K562 (cell line): ENCODE results near the gene NBEA. TPM values are rescaled to one million over a fixed set of nuclear protein-coding genes. Genes with fewer than 3 reads are reported as not detected.

Source experiments
- ATAC-seq: fragments of 200-7000 bp; cut with Tn5 transposase; 3 replicates; pipeline ENCODE4 v1.9.1; 2020; ENCODE audit warnings: moderate library complexity
- BruUV-seq: library from RNA; stranded (reverse); fragments of 400-500 nt; replicated peaks from 2 replicates; lab custom pipeline; 2021; lab: Mats Ljungman, UMichigan
- CTCF ChIA-PET: fragments of 300-600 bp; formaldehyde crosslinking; extraction: SDS; loops from one replicate; lab custom pipeline; 2021; ENCODE audit warnings: low intra/inter-chr PET ratio; lab: Yijun Ruan, JAX
- POLR2A ChIA-PET: fragments of 300-600, 350-650 bp; sonication (Branson Sonifier 250); formaldehyde crosslinking; extraction: SDS; loops from one replicate; lab custom pipeline; 2021; ENCODE audit warnings: antibody characterized with exemption, inconsistent platforms; lab: Yijun Ruan, JAX
- DNase-seq, 4 experiments: peaks; one replicate each; pipeline versions ENCODE4 v3.0.0 to v3.0.0-alpha.2; 2011 to 2018; ENCODE audit warnings: low spot score in 3 of 4, mixed read lengths in 3 of 4; ENCODE audit errors: extremely low read depth in 1 of 4
- FAIRE-seq: peaks from 2 replicates; lab custom pipeline; 2011; peaks lifted over from hg19 to GRCh38; lab: Jason Lieb, UNC
- H2AFZ ChIP-seq: 2 replicates; pipeline ENCODE4 v1.6.0; 2011; ENCODE audit warnings: low read depth, low read length, control low read depth, inconsistent platforms
- H3K27ac ChIP-seq: fragments of 200-600 bp; 3 replicates; pipeline ENCODE4 v1.8.0; 2011; ENCODE audit warnings: low read depth, mild to moderate bottlenecking, control low read depth, inconsistent platforms, low read length, moderate library complexity, mixed read lengths; ENCODE audit errors: extremely low read depth
- H3K27me3 ChIP-seq, 2 experiments: fragments of 300-600 bp in 1 of 2; 2 replicates in 1 of 2; 3 replicates in 1 of 2; pipeline versions ENCODE4 v1.6.0 to v1.8.0; 2011; ENCODE audit warnings: inconsistent platforms in 2 of 2, low read length in 2 of 2, mild to moderate bottlenecking in 1 of 2, mixed read lengths in 1 of 2, moderate library complexity in 1 of 2; ENCODE audit not compliant: control insufficient read depth in 2 of 2, insufficient read depth in 2 of 2
- H3K36me3 ChIP-seq: fragments of 300-600 bp; 3 replicates; pipeline ENCODE4 v1.8.0; 2011; ENCODE audit warnings: mild to moderate bottlenecking, low read length, inconsistent platforms; ENCODE audit not compliant: control insufficient read depth, insufficient read depth
- H3K4me1 ChIP-seq, 2 experiments: fragments of 200-600 bp in 1 of 2; replicated peaks in 1 of 2; 2 replicates in 1 of 2; 3 replicates in 1 of 2; pipeline versions ENCODE4 v1.5.1 to v1.8.0; 2011; ENCODE audit warnings: inconsistent platforms in 2 of 2, low read length in 2 of 2, mild to moderate bottlenecking in 1 of 2, mixed read lengths in 1 of 2, moderate library complexity in 1 of 2; ENCODE audit not compliant: control insufficient read depth in 2 of 2, insufficient read depth in 2 of 2
- H3K4me2 ChIP-seq: 2 replicates; pipeline ENCODE4 v1.6.1; 2011; ENCODE audit warnings: low read length, control low read depth, inconsistent platforms, mixed read lengths; ENCODE audit not compliant: insufficient read depth
- H3K4me3 ChIP-seq: fragments of 200-600 bp; sonication (generic), shearing (Covaris generic); 2 replicates; pipeline ENCODE4 v1.5.1; 2016; ENCODE audit warnings: control low read depth, inconsistent platforms
- H3K79me2 ChIP-seq: fragments of 200-600 bp; 3 replicates; pipeline ENCODE4 v1.8.0; 2011; ENCODE audit warnings: low read length, inconsistent platforms; ENCODE audit not compliant: control insufficient read depth, insufficient read depth
- H3K9ac ChIP-seq, 2 experiments: 2 replicates each; pipeline versions ENCODE4 v1.6.0 to v1.6.1; 2011; ENCODE audit warnings: low read depth in 2 of 2, low read length in 2 of 2, control low read depth in 1 of 2, inconsistent platforms in 1 of 2, mild to moderate bottlenecking in 1 of 2, mixed read lengths in 1 of 2; ENCODE audit not compliant: insufficient read depth in 1 of 2
- H3K9me1 ChIP-seq: one replicate; pipeline ENCODE4 v1.6.0; 2011; ENCODE audit warnings: inconsistent platforms, mild to moderate bottlenecking, low read length, moderate library complexity; ENCODE audit not compliant: control insufficient read depth, insufficient read depth
- H3K9me3 ChIP-seq: replicated peaks from 2 replicates; pipeline ENCODE4 v1.5.1; 2011; ENCODE audit warnings: low read depth, low read length, inconsistent platforms; ENCODE audit not compliant: control insufficient read depth, insufficient read depth
- H4K20me1 ChIP-seq: replicated peaks from 2 replicates; pipeline ENCODE4 v1.6.1; 2011; ENCODE audit warnings: low read length, inconsistent platforms, mixed read lengths; ENCODE audit not compliant: control insufficient read depth, insufficient read depth
- ARID4B ChIP-seq: sonication (generic); formaldehyde crosslinking; IDR thresholded peaks from 2 replicates; pipeline ENCODE4 v1.8.0; 2022; ENCODE audit warnings: mild to moderate bottlenecking, missing genetic modification reagents
- CBX3 ChIP-seq, 2 experiments: IDR thresholded peaks; 1 replicate in 1 of 2; 2 replicates in 1 of 2; pipeline ENCODE4 v1.6.1; 2012; ENCODE audit warnings: inconsistent platforms in 2 of 2, low read length in 2 of 2, borderline replicate concordance in 1 of 2, control low read depth in 1 of 2
- CHD1 ChIP-seq: fragments of 200-600 bp; sonication (generic); IDR thresholded peaks from one replicate; pipeline ENCODE4 v1.6.1; 2012; ENCODE audit warnings: mild to moderate bottlenecking, moderate library complexity, low read length, inconsistent platforms
- CTCF ChIP-seq, 3 experiments: IDR thresholded peaks in 2 of 3; conservative IDR thresholded peaks in 1 of 3; 2 replicates each; pipeline ENCODE4 v1.5.1; 2011 to 2012; ENCODE audit warnings: low read length in 3 of 3, mild to moderate bottlenecking in 3 of 3, control low read depth in 2 of 3, improper control_type of control experiment in 1 of 3, inconsistent platforms in 1 of 3, low read depth in 1 of 3, mixed read lengths in 1 of 3, moderate library complexity in 1 of 3; ENCODE audit not compliant: insufficient read depth in 2 of 3
- E2F1 ChIP-seq: sonication (generic); formaldehyde crosslinking; IDR thresholded peaks from 2 replicates; pipeline ENCODE4 v1.8.1; 2023; ENCODE audit warnings: mild to moderate bottlenecking, missing genetic modification reagents, moderate library complexity
- MEIS2 ChIP-seq: fragments of 450-650 bp; IDR thresholded peaks from 2 replicates; pipeline ENCODE4 v1.6.1; 2014; ENCODE audit warnings: mild to moderate bottlenecking; ENCODE audit not compliant: partially characterized antibody
- PHB ChIP-seq: fragments of 250-450 bp; sonication (Bioruptor Pico); IDR thresholded peaks from 2 replicates; pipeline ENCODE4 v1.5.0; 2021
- TCFL5 ChIP-seq: fragments of 250-450 bp; sonication (Bioruptor Pico); conservative IDR thresholded peaks from 2 replicates; pipeline ENCODE4 v1.6.1; 2021; ENCODE audit warnings: mild to moderate bottlenecking, moderate library complexity, matching md5 sums
- TEAD1 ChIP-seq, 2 experiments: fragments of 450-650 bp in 1 of 2; sonication (generic) in 1 of 2; formaldehyde crosslinking; IDR thresholded peaks; 2 replicates each; pipeline versions ENCODE4 v1.4.0 to v1.8.0; 2020 to 2022; ENCODE audit warnings: mild to moderate bottlenecking in 2 of 2, missing genetic modification reagents in 1 of 2
- ZBTB49 ChIP-seq: sonication (generic); formaldehyde crosslinking; IDR thresholded peaks from 2 replicates; pipeline ENCODE4 v1.8.0; 2022; ENCODE audit warnings: missing genetic modification reagents, mild to moderate bottlenecking, borderline replicate concordance
- ZNF224 ChIP-seq: sonication (generic); formaldehyde crosslinking; IDR thresholded peaks from 2 replicates; pipeline ENCODE4 v1.8.0; 2022; ENCODE audit warnings: mild to moderate bottlenecking, missing genetic modification reagents
- ZNF707 ChIP-seq: fragments of 250-450 bp; sonication (Bioruptor Pico); conservative IDR thresholded peaks from 2 replicates; pipeline ENCODE4 v1.8.0; 2022; ENCODE audit warnings: inconsistent platforms, mild to moderate bottlenecking, moderate library complexity
- WGBS: fragments of 100-300 bp; shearing (Covaris generic); methylation state at CpG from one replicate; pipeline ENCODE4 v1.1.6; 2016; ENCODE audit warnings: low coverage, mixed read lengths; ENCODE audit not compliant: insufficient coverage; ENCODE audit errors: missing lambda C conversion rate; 5-methylcytosine and 5-hydroxymethylcytosine counted together
- in situ Hi-C: fragments of 300-500 bp; cut with MboI; formaldehyde crosslinking; loops from 4 replicates; pipeline ENCODE4 v1.15.0; 2018; ENCODE audit warnings: inconsistent platforms, mixed read lengths
- intact Hi-C: fragments of 100-400 bp; cut with micrococcal nuclease; formaldehyde crosslinking; loops from 2 replicates; pipeline ENCODE4 v1.14.2; 2022
- polyA plus RNA-seq, 8 experiments: library from polyadenylated mRNA; depleted of rRNA in 4 of 8; stranded (reverse) in 5 of 8; unstranded in 3 of 8; fragments of >200 nt; fragmentation: Nextera tagmentation in 2 of 8; fragmentation: Illumina TruSeq in 1 of 8; extraction: Ambion mirVana in 2 of 8; extraction: Trizol in 1 of 8; gene quantifications; 2 replicates each; pipeline versions ENCODE4 v1.2.1 to v1.2.3, GENCODE V29; 2011 to 2014; ENCODE audit warnings: inconsistent platforms in 1 of 8, missing spikeins in 1 of 8
- total RNA-seq, 7 experiments: library from RNA; depleted of rRNA in 6 of 7; stranded (reverse); fragments of >200 nt in 6 of 7; fragmentation: Illumina TruSeq in 2 of 7; extraction: Trizol in 2 of 7; gene quantifications; 2 replicates each; pipeline versions ENCODE4 v1.2.1 to v1.2.3, GENCODE V29; 2011 to 2021; ENCODE audit warnings: low replicate concordance in 1 of 7

Gene NBEA
- total and polyA plus RNA-seq, 9 of the 15 experiments (the other 6 are each of a cell fraction or from before 2014, with no cell fraction given): 0.03 to 0.94 (median 0.05) TPM; not detected in 2

GRCh38 chr13:35347679-35348205 is 405.7 kb downstream of the NBEA start:
- ATAC-seq: no peak
- H3K4me2 ChIP-seq: no peak overlapping the region
- H4K20me1 ChIP-seq: no peaks in the 10 kb centered on the region
- in situ Hi-C loops: no loop called here
- H3K9me3 ChIP-seq: no peaks in the 10 kb centered on the region
- no peak overlapping the region for H3K27ac ChIP-seq
- intact Hi-C loops: no loop called here
- no peak for FAIRE-seq
- no TSS peak for BruUV-seq
- WGBS: 0% methylated on average over 1 of the region's 1 CpG
- CTCF ChIA-PET: no interaction called here
- no peak for DNase-seq
- H3K27me3 ChIP-seq: no peaks in the 10 kb centered on the region
- H3K4me1 ChIP-seq: no peaks in the 10 kb centered on the region
- H3K79me2 ChIP-seq: no peaks in the 10 kb centered on the region
- TF ChIP-seq E2F1 (CRISPR knock-in tag) (no peak), CHD1 (no peak), TCFL5 (CRISPR knock-in tag) (no peak), ZNF707 (CRISPR knock-in tag) (no peak), ZBTB49 (CRISPR knock-in tag) (no peak), CBX3 (IDR thresholded peaks at IDR 0.05; ENCODE audit: borderline replicate concordance in 1 of 2, low read length in 2 of 2) (no peak), PHB (CRISPR knock-in tag) (no peak), ARID4B (CRISPR knock-in tag) (no peak), ZNF224 (CRISPR knock-in tag) (no peak), TEAD1 (CRISPR knock-in tag; IDR thresholded peaks at IDR 0.05) (no peak), MEIS2 (no peak), CTCF (IDR thresholded peaks at IDR 0.05 in 2 of 3, conservative IDR thresholded peaks at IDR 0.05 in 1 of 3; ENCODE audit: insufficient read depth in 2 of 3, low read depth in 1 of 3, low read length in 3 of 3) (no peak)
- TF ChIP-seq, all 486 proteins: peak for 0
- no peak overlapping the region for H3K9ac ChIP-seq
- POLR2A ChIA-PET: no interaction called here
- no peak overlapping the region for H3K4me3 ChIP-seq
- no peaks in the 10 kb centered on the region for H3K36me3 ChIP-seq
- no peaks in the 10 kb centered on the region for H3K9me1 ChIP-seq
- no peak overlapping the region for H2AFZ ChIP-seq
